Bronchial epithelial cell (primary cell): ENCODE data around the gene COL2A1. TPM values are rescaled to one million over a fixed set of nuclear protein-coding genes. Genes with fewer than 3 reads are reported as not detected.
A peak's percentile ranks its signal among the peaks of the same experiment; 100 is the strongest.

ENCODE experiments used
- DNase-seq: peaks from one replicate; pipeline ENCODE4 v3.0.0-alpha.2; 2010; ENCODE audit warnings: low read depth
- FAIRE-seq: peaks from 2 replicates; lab custom pipeline; 2011; peaks lifted over from hg19 to GRCh38; lab: Jason Lieb, UNC
- H3K27me3 ChIP-seq: 2 replicates; pipeline ENCODE4 v1.5.1; 2011; ENCODE audit warnings: low read length; ENCODE audit not compliant: control insufficient read depth, insufficient read depth
- H3K36me3 ChIP-seq: 2 replicates; pipeline ENCODE4 v1.5.1; 2011; ENCODE audit warnings: low read length; ENCODE audit not compliant: control insufficient read depth, insufficient read depth
- H3K4me3 ChIP-seq: 2 replicates; pipeline ENCODE4 v1.5.1; 2011; ENCODE audit warnings: mild to moderate bottlenecking, low read depth, low read length, control low read depth
- CTCF ChIP-seq: IDR thresholded peaks from 2 replicates; pipeline ENCODE4 v1.5.1; 2011; ENCODE audit warnings: mild to moderate bottlenecking, moderate library complexity, low read length, control low read depth, inconsistent platforms; ENCODE audit not compliant: insufficient read depth, severe bottlenecking
- total RNA-seq: library from RNA; depleted of rRNA; stranded (reverse); fragments of >200 nt; gene quantifications from 2 replicates; pipeline ENCODE4 v1.2.1, GENCODE V29; 2014

Gene COL2A1
- total RNA-seq, 1 donor from 2014 or later = under 0.01 TPM

- H3K4me3 ChIP-seq = no peak overlapping the region
- no peak for TF ChIP-seq CTCF
- peaks cover 4% of the 10 kb centered on the region for H3K36me3 ChIP-seq
- DNase-seq (no peak), FAIRE-seq (no peak)
- H3K27me3 ChIP-seq = peaks cover 3% of the 10 kb centered on the region
Measured at GRCh38 chr12:48040354-48040753, 36.1 kb upstream of the COL2A1 start.

GRCh38 chr12:48039151-48039550, 34.9 kb upstream of the COL2A1 start:
- no peak for TF ChIP-seq CTCF
- no peak for FAIRE-seq
- no peaks in the 10 kb centered on the region for H3K36me3 ChIP-seq
- peaks cover 3% of the 10 kb centered on the region for H3K27me3 ChIP-seq
- DNase-seq = no peak
- no peak overlapping the region for H3K4me3 ChIP-seq

GRCh38 chr12:48038085-48038484, 33.8 kb upstream of the COL2A1 start:
- Histone ChIP-seq H3K4me3 (no peak overlapping the region), H3K36me3 (no peaks in the 10 kb centered on the region), H3K27me3 (peaks cover 3% of the 10 kb centered on the region)
- no peak for TF ChIP-seq CTCF
- DNase-seq (no peak), FAIRE-seq (peak; percentile 93)

GRCh38 chr12:48037267-48037915, 33.1 kb upstream of the COL2A1 start:
- DNase-seq (no peak), FAIRE-seq (no peak)
- Histone ChIP-seq H3K27me3 (peaks cover 3% of the 10 kb centered on the region), H3K36me3 (no peaks in the 10 kb centered on the region), H3K4me3 (no peak overlapping the region)
- no peak for TF ChIP-seq CTCF

GRCh38 chr12:48036818-48037217, 32.5 kb upstream of the COL2A1 start:
- Histone ChIP-seq H3K27me3 (peaks cover 3% of the 10 kb centered on the region), H3K36me3 (no peaks in the 10 kb centered on the region), H3K4me3 (no peak overlapping the region)
- no peak for TF ChIP-seq CTCF
- DNase-seq (no peak), FAIRE-seq (no peak)
